HG02970 (cell line): Measurements from ENCODE around the gene RNASE8.
"Not testable (repeated sequence)": the region's sequence is repeated elsewhere in the genome, so short reads cannot be mapped to it uniquely, and the experiment has no call there.

ENCODE experiments used
- ATAC-seq: cut with Tn5 transposase; IDR thresholded peaks from one replicate; pipeline ENCODE4 v1.9.1; 2021; ENCODE audit warnings: mild to moderate bottlenecking, moderate library complexity, moderate number of reproducible peaks; ENCODE audit not compliant: unreplicated experiment, low FRiP score

Gene RNASE8

GRCh38 chr14:21026988-21027315 is 30.7 kb upstream of the RNASE8 start:
- ATAC-seq: no peak

GRCh38 chr14:21029917-21030316 is 27.7 kb upstream of the RNASE8 start, which contains the start of gene TPPP2:
TSS of gene TPPP2 (plus strand) at chr14:21030217. CDS start at chr14:21030582, 365 bp downstream.
- no peak for ATAC-seq

GRCh38 chr14:21030531-21030930 is 27.1 kb upstream of the RNASE8 start:
- ATAC-seq: no peak

- ATAC-seq: no peak
Observed at GRCh38 chr14:21032326-21033132, 25.1 kb upstream of the RNASE8 start.

GRCh38 chr14:21033133-21033698 is 24.4 kb upstream of the RNASE8 start:
- no peak for ATAC-seq

GRCh38 chr14:21034707-21035106 is 22.9 kb upstream of the RNASE8 start, which contains the start of gene RNASE13:
TSS of gene RNASE13 (minus strand) at chr14:21034807. CDS start at chr14:21034288, 519 bp downstream.
- ATAC-seq: no peak

GRCh38 chr14:21036751-21037150 is 20.9 kb upstream of the RNASE8 start:
- ATAC-seq: no peak

- ATAC-seq: no peak
Observed at GRCh38 chr14:21037156-21037555, 20.5 kb upstream of the RNASE8 start.

GRCh38 chr14:21038441-21039422 is 18.9 kb upstream of the RNASE8 start:
- no peak for ATAC-seq

- no peak for ATAC-seq
Observed at GRCh38 chr14:21039585-21040369, 17.8 kb upstream of the RNASE8 start.

- ATAC-seq: no peak
Observed at GRCh38 chr14:21040370-21040925, 17.2 kb upstream of the RNASE8 start.

GRCh38 chr14:21040941-21041340 is 16.7 kb upstream of the RNASE8 start:
- ATAC-seq: not testable (repeated sequence)

- no peak for ATAC-seq
Observed at GRCh38 chr14:21041676-21042433, 15.8 kb upstream of the RNASE8 start, which contains the start of gene RNASE7. TSS of gene RNASE7 (plus strand) at chr14:21042362. CDS start at chr14:21042993, 631 bp downstream.

GRCh38 chr14:21042918-21043317 is 14.7 kb upstream of the RNASE8 start:
- no peak for ATAC-seq

- no peak for ATAC-seq
Observed at GRCh38 chr14:21043387-21043973, 14.1 kb upstream of the RNASE8 start.

GRCh38 chr14:21043974-21044618 is 13.5 kb upstream of the RNASE8 start:
- ATAC-seq: no peak

GRCh38 chr14:21047378-21047781 is 10.2 kb upstream of the RNASE8 start:
- ATAC-seq: no peak

- no peak for ATAC-seq
Observed at GRCh38 chr14:21048638-21049037, 9.0 kb upstream of the RNASE8 start.
